ENCODE data around the gene XPO6.

Gene XPO6

GRCh38 chr16:28089205-28089991 lies 122.4 kb downstream of the XPO6 start:
- no peak for DNase-seq (ENCODE audit: low read depth)

- no peak for DNase-seq (ENCODE audit: low read depth)
These were observed 124.0 kb downstream of the XPO6 start for GRCh38 chr16:28087675-28088300.

- DNase-seq (ENCODE audit: low read depth) = no peak
These were observed 124.6 kb downstream of the XPO6 start for GRCh38 chr16:28087140-28087660.

GRCh38 chr16:28086186-28087139 lies 125.3 kb downstream of the XPO6 start:
- DNase-seq (ENCODE audit: low read depth) = no peak

GRCh38 chr16:28085389-28086171 lies 126.2 kb downstream of the XPO6 start:
- no peak for DNase-seq (ENCODE audit: low read depth)

DNA sequence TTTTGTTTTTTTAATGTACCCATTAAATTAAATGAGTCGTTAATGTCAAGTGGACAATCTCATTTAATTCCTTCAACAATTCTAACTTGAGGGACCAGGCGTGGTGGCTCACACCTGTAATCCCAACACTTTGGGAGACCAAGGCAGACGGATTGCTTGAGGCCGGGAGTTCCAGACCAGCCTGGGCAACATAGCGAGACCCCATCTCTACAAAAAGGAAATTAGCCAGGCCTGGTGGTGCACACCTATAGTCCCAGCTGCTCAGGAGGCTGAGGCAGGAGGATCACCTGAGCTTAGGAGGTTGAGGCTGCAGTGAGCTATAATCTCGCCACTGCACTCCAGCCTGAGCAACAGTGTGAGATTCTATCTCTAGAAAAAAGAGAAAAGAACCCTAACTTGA lies 127.6 kb downstream of the XPO6 start:
- DNase-seq (ENCODE audit: low read depth) = no peak

DNA sequence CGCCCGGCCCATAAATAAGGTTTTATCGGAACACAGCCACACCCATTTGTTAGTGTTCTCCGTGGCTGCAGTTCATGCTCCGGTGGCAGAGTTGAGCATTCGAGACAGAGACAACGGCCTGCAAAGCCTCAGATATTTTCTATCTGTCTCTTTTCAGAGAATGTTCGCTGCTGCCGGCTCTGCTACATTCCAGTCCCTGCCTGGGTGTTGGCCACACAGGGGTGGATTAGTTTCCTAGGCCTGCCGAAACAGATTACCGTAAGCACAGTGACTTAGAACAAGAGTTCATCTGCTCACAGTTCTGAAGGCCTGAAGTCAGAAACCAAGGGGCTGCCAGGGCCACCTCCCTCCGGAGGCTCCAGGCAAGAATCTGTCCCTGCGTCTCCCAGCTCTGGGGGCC lies 129.1 kb downstream of the XPO6 start:
- no peak for DNase-seq (ENCODE audit: low read depth)

DNA sequence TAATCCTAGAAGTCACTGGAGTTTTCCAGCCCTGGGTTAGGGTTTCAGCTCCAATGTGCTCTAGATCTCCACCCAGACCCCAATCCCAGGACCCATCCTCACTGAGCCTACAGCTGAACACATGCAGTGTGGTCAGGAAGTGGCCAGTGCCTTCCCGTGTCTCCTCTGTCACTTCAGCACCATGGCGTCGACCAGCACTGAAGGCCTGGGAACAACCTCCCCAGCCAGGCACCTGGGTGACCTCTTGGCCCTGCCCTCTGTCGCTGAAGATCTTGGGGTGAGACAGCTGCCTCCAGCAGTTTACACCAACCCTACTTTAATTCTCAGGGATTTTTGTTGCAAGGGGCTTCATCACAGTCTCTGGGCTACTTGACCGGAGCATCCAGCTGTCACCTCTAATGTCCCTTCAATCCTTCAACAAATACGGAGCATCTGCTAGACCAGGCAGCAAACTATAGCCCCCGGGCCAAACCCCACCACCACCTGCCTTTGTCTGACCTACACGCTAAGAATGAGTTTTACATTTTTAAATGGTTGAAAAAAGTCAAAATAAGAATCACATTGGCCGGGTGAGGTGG lies 130.3 kb downstream of the XPO6 start:
- DNase-seq (ENCODE audit: low read depth) = no peak

- DNase-seq (ENCODE audit: low read depth) = no peak
These were observed 133.5 kb downstream of the XPO6 start for GRCh38 chr16:28078261-28078660.

DNA sequence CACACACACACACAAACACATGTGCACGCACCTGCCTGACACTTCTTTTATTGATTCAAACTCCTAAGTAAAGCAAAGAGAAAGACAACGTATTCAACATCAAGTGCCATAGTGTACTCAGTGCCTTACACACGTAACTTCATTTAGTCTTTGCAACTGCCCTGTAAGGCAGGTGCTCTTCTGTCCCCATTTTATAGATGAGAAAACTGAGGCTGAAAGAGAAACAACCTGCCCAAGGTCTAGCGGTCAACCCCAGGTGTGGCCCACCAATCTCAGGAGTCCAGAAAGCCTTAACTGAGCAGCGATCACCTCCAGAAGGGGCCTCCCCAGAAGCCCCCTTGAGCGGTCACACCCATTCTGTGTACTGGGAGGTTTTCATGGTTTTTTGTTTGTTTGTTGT lies 137.9 kb downstream of the XPO6 start:
- no peak for DNase-seq (ENCODE audit: low read depth)

- DNase-seq (ENCODE audit: low read depth) = no peak
These were observed 139.7 kb downstream of the XPO6 start for GRCh38 chr16:28072087-28072486.

- DNase-seq (ENCODE audit: low read depth) = no peak
These were observed 141.6 kb downstream of the XPO6 start for GRCh38 chr16:28069971-28070794.

GRCh38 chr16:28068976-28069375 lies 142.8 kb downstream of the XPO6 start:
- no peak for DNase-seq (ENCODE audit: low read depth)

DNA sequence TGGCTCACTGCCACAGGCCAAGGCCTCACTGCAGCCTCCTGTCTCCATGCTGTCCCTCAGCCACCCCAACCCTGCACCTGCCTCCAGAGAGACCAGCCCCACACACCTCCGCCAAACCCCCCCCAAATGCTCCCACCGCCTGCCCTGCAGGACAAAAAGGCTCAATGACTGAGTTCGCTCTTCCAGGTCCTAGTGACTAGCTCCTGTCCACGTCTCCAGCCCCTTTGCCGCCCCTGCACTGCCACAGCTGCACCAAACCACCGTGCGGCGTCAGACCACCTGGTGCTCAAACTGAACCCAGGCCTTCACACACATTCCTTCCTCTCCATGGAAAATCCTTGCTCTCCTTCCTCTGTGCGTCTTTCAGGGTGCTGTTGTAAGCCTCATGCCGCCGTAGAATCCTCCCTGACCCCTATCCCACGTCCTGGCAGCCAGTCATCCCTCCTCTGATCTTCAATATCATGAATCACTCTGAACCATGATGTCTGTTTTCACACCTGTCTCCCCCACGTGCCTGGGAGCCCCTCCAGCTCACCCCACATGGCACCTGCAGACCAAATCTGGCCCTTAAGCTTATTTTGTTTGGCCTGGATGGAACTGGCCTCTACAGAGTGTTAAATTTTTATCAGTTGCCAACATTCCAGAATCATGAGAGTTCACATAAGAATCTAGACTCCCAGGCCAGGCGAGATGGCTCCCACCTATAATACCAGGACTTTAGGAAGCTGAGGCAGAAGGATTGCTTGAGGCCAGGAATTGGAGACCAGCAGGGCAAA lies 144.0 kb downstream of the XPO6 start:
- no peak for DNase-seq (ENCODE audit: low read depth)

DNA sequence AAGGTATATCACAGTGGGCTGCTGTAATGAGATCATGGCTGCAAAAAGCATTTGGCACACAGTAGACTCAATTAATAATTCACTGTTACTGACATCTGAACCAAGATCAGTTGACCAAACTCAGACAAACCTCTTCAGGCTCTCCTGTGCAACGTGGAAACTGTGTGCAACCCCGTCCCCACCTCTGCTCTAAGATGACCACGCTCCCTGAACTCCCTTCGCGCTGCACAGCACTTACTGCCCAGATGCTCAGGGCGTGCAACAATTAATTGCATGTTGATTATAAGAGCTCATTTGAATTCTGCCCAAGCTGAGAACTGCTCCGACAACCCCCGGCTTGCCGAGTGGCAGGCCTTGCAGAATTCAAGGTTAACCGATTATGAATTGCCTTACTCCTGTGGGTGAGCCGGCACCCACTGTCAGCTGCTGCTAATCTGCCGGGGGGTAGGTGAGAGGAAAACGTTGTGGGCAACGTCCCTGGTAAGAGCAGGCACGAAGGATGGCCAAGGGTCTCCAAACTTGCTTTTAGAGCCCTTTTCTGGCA lies 147.0 kb downstream of the XPO6 start:
- no peak for DNase-seq (ENCODE audit: low read depth)

DNA sequence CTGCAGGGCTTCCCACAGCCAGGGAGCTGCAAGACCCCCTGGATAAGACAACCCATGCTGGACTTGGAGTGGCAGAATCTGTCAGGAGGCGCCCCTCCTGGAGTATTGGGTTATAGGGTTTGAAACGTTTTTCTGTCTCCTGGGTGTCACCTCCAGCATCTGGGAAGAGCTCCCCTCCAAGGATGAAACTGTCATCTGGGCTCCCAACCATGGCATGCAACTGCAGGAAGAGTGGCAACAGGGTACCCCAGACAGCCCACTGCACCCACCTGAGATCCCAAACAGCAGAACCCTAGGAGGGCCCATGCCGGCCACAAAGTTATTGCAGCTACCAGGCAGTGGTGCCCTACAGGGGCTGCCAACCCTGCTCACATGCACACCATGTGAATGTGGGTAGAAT lies 147.6 kb downstream of the XPO6 start:
- DNase-seq (ENCODE audit: low read depth) = no peak

- DNase-seq (ENCODE audit: low read depth) = no peak
These were observed 148.1 kb downstream of the XPO6 start, which contains the start of gene GSG1L for GRCh38 chr16:28063591-28064061. GSG1L (minus strand) TSS chr16:28063714; CDS start chr16:28063424, 290 bp downstream.

DNA sequence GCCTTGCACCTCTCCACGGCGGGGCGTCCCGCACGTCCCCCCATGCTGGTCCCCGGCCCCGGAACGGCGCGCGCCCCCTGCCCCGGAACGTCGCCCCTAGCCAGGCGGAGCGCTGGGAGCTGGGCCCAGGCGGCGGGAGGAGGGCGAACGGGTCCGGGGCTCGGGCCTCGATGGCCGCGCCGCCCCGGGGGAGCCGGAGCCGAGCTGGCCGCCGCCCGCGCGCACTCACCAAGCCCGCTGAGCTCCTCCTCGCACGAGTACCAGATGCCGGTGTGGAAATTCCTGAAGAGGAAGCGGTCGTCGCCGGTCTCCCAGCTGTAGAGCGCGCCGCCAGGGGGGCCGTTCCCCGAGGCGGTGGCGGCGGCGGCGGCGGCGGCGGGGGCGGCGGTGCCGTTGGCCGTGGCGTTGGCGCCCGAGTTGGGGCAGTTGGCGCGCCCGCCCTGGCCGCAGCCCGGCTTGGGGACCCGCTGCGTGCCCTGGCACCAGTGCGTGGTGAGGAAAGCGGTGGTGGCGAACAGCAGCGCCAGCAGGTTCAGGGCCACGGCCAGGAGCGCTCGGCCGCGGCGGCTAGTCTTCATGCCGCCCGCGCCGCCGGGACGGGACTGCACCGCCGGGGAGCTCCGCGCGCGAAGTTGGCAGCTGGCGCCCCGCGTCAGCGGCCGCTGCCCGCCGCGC lies 148.8 kb downstream of the XPO6 start:
- no peak for DNase-seq (ENCODE audit: low read depth)

Measured in stimulated activated CD8-positive, alpha-beta memory T cell treated with anti-CD3 and anti-CD28 coated beads, Interleukin-15, amount 100 ng/mL, for 1 hour (primary cell).